Sigmoid colon (tissue), 3 donors: ENCODE results near the gene RASL11A.

Source experiments
- CTCF ChIP-seq, 4 experiments: fragments of 450-650 bp in 3 of 4; fragments of 200-600 bp in 1 of 4; IDR thresholded peaks; one replicate each; pipeline ENCODE4 v1.5.1; 2016 to 2019; ENCODE audit warnings: antibody characterized with exemption in 4 of 4, mild to moderate bottlenecking in 3 of 4, moderate library complexity in 2 of 4
- POLR2A ChIP-seq, 2 donors: fragments of 450-650 bp; IDR thresholded peaks; one replicate each; pipeline ENCODE4 v1.6.1; 2016; ENCODE audit warnings: antibody characterized with exemption in 2 of 2, mild to moderate bottlenecking in 2 of 2, moderate library complexity in 2 of 2

DNA sequence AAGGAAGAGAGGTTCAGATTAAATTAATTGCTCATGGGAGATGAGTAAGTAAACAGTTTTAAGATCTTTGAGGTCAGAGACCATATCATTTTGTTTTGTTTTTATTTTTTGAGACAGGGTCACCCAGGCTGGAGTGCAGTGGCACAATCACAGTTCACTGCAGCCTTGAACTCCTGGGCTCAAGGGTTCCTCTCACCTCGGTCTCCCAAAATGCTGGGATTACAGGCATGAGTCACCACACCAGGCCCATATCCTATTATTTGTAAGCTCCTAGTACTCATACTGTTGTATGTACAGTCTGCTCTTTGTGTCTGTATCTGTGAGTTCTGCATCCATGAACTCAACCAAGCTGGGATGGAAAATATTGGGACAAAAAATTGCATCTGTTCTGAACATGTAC lies 6.0 kb upstream of the RASL11A start:
- TF ChIP-seq CTCF (IDR thresholded peaks at IDR 0.05) (no peak), POLR2A (IDR thresholded peaks at IDR 0.05) (no peak)
